Lower lobe of right lung (tissue), 2 donors: Measurements from ENCODE around the gene PAX9. TPM values are rescaled to one million over a fixed set of nuclear protein-coding genes. Genes with fewer than 3 reads are reported as not detected.
A peak's percentile ranks its signal among the peaks of the same experiment; 100 is the strongest.

Experiments used
- ATAC-seq, 2 donors: fragments of 200-7000 bp; cut with Tn5 transposase; one replicate each; pipeline ENCODE4 v1.9.1; 2020 to 2022; ENCODE audit warnings: mild to moderate bottlenecking in 2 of 2, moderate library complexity in 2 of 2
- DNase-seq: peaks from one replicate; pipeline ENCODE4 v3.0.0-alpha.2; 2020
- H3K27ac ChIP-seq: fragments of 200-600 bp; one replicate; pipeline ENCODE4 v1.8.0; 2022
- H3K27me3 ChIP-seq: fragments of 200-600 bp; one replicate; pipeline ENCODE4 v1.8.0; 2022; ENCODE audit warnings: low read depth
- H3K36me3 ChIP-seq: fragments of 200-600 bp; one replicate; pipeline ENCODE4 v1.8.0; 2022; ENCODE audit warnings: mild to moderate bottlenecking
- H3K4me1 ChIP-seq: fragments of 200-600 bp; one replicate; pipeline ENCODE4 v1.8.0; 2022
- H3K4me3 ChIP-seq: fragments of 200-600 bp; one replicate; pipeline ENCODE4 v1.8.0; 2022; ENCODE audit warnings: mild to moderate bottlenecking
- H3K9me3 ChIP-seq: fragments of 200-600 bp; one replicate; pipeline ENCODE4 v1.8.0; 2022
- intact Hi-C: fragments of 100-400 bp; cut with DNase I; formaldehyde crosslinking; loops from one replicate; pipeline ENCODE4 v1.11.0; 2022
- total RNA-seq: library from RNA; stranded (reverse); fragmentation: NEBNext Ultra II Directional; extraction: Animal tissue kit (Norgen Biotek cat#: 25700); gene quantifications from one replicate; pipeline ENCODE4 v1.2.1, GENCODE V29; 2021
- TF ChIP-seq, protein P1 (sequence below): fragments of 200-600 bp; IDR thresholded peaks from one replicate; pipeline ENCODE4 v1.8.0; 2022; ENCODE audit warnings: antibody characterized with exemption, mild to moderate bottlenecking
- donor health status: DM: no; HTN: yes; CAD: no; lungs with severe emphysema.

Gene PAX9
- total RNA-seq, 1 donor from 2014 or later, result 1.0 TPM

DNA sequence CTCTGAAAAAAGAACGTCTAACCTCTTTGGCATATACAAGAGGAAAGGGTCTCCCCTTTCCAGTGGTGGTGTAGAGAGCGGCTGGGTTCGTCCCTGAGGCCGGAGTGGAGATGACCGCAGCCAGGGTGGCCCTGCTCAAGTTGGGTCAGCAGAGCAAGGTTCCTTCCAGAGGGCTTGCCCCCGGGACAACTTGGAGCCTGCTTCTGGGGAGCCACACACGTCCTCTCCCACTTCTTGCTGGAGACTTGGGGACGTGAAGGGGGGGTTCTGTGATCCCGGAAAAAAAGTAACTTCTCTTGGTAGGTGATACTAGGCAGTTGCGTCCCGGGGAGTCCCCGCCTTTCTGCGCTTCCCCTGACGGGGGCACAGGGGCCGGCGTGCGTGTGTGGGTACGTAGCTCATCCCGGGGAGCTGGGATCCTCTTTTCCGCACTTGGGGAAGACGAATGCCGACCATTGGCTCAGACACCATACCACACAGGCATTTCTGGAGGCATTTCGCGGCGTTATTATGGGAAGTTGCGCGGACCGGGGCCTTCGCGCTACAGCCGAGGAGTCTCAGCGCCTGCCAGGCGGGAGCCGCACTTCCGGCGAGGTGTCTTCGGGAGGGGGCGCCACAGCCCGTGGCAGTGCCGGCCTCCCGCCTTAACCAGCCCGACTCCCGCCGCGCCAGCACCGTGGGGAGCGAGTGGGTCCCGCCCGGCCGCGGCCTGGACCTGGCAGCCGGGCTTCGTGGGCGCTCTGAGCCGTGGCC lies 14.8 kb upstream of the PAX9 start:
- TF ChIP-seq, protein P1, sequence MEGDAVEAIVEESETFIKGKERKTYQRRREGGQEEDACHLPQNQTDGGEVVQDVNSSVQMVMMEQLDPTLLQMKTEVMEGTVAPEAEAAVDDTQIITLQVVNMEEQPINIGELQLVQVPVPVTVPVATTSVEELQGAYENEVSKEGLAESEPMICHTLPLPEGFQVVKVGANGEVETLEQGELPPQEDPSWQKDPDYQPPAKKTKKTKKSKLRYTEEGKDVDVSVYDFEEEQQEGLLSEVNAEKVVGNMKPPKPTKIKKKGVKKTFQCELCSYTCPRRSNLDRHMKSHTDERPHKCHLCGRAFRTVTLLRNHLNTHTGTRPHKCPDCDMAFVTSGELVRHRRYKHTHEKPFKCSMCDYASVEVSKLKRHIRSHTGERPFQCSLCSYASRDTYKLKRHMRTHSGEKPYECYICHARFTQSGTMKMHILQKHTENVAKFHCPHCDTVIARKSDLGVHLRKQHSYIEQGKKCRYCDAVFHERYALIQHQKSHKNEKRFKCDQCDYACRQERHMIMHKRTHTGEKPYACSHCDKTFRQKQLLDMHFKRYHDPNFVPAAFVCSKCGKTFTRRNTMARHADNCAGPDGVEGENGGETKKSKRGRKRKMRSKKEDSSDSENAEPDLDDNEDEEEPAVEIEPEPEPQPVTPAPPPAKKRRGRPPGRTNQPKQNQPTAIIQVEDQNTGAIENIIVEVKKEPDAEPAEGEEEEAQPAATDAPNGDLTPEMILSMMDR, result no peak
- peaks cover 76% of the 10 kb centered on the region for H3K27me3 ChIP-seq
- ATAC-seq (peak; percentile 72 to 73), DNase-seq (no peak)
- H3K9me3 ChIP-seq, result no peaks in the 10 kb centered on the region
- no peak overlapping the region for H3K27ac ChIP-seq
- intact Hi-C loops, result no loop called here
- peak overlapping the region; percentile 44 for H3K4me3 ChIP-seq
- peaks cover 11% of the 10 kb centered on the region for H3K4me1 ChIP-seq
- no peaks in the 10 kb centered on the region for H3K36me3 ChIP-seq

DNA sequence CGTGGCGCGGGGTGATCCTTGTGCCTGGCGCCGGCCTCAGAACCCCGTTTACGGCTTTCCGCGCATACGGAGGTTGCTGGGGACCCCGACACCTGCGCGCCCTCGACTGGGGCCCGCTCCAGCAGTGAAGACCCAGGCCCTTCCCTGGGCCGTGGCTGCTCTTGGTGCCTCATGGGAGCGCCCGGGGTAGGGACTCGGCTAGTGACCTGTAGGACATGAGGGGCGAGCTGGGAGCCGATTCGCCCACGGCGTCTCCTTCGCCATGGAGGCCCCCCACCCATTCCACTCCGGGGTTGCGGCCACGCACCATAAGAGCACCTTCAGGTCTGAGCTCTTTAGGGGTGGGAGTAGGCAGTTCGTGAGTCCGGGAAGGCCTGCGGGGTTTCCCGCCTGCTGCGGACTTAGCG lies 14.2 kb upstream of the PAX9 start:
- no peaks in the 10 kb centered on the region for H3K36me3 ChIP-seq
- H3K4me1 ChIP-seq, result peaks cover 11% of the 10 kb centered on the region
- ATAC-seq, result peak; percentile 30 to 38
- H3K27me3 ChIP-seq, result peaks cover 81% of the 10 kb centered on the region
- H3K9me3 ChIP-seq, result no peaks in the 10 kb centered on the region
- DNase-seq, result no peak
- H3K27ac ChIP-seq, result no peak overlapping the region
- peak overlapping the region; percentile 44 for H3K4me3 ChIP-seq
- TF ChIP-seq, protein P1, result no peak
- intact Hi-C loops, result no loop called here

DNA sequence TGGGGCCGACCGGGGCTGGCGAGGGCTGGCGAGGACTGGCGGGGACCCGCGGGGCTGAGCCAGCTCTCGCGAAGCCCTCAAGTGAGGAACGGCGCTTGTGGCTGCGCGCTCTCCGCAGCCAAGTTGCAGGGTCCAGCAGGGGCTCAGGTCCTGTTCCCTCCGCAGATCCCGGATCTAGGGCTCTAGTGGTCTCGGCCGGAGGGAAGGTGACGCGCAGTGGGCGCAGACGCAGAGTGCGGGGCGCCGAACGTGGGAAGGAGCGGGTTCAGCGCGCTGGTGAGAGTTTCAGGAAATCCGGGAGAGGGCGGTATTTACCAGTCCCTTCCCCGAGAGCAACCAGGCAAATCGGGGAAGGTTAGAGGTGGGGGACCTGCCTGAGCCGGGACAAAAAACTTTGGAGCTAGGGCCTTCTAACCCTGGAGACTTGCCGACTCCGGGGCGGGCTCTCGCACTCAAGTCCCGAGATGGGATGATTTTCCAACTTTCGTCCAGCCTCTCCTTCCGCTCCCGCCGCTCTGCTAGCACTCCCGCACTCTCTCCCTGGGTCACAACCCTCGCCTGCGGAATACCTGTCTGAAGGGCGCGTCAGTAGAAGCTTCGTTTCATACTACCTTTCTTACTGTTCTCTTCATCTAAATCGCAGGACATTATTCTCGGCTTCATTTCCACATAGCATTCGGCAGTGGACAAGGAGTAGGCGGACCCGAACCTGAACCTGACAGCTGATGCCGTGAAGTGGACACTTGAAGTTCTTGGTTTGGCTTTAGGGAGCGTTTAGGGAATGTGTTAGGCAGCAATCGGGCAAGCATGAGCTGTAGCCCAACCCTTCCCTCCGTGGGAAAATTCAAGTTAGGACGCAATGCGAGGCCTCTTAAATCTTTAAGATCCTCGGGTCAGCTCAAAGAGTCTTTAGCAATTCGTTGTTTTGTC lies 13.6 kb upstream of the PAX9 start:
- peak overlapping the region; percentile 44 for H3K4me3 ChIP-seq
- peak; percentile 87 to 91 for ATAC-seq
- H3K9me3 ChIP-seq, result no peaks in the 10 kb centered on the region
- H3K27ac ChIP-seq, result no peak overlapping the region
- peaks cover 81% of the 10 kb centered on the region for H3K27me3 ChIP-seq
- H3K36me3 ChIP-seq, result no peaks in the 10 kb centered on the region
- H3K4me1 ChIP-seq, result peaks cover 11% of the 10 kb centered on the region
- TF ChIP-seq, protein P1, result peak; percentile 36
- DNase-seq, result no peak
- intact Hi-C loops, result no loop called here

DNA sequence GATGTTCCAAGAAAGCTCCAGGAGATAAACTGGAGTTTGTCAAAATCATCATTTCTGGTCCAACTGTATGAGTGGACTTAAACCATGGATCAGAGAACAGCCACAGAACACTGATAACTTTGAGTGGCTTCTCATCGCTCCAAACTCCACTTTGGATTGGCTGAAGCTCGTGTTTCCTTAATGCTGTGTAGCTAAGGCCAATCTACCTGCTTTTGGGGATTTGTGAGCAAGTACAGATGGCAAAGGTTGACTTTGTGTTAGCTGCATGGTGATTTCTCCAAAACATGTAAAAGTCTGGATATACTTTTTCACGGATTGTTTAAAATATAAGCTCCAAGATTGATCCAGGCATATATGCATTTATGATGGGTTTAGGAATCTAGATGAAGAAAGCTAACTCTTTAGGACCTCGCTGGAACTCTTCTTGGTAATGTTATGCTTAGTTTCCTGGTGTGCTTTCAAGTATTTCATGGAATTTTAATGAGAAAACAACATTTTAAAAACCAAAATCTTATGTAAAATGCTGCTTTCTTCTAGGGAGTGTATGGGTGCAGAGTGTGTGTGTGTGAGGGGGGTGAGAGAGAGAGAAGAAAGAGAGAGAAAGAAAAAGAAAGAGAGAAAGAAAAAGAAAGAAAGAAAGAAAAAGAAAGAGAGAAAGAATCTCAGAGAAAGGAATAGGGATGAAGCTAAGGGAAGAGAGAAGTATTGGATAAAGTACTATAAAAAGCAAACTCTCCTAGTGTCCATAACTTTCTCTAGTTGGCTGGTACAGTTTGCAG lies 11.6 kb upstream of the PAX9 start:
- Histone ChIP-seq H3K4me1 (peaks cover 11% of the 10 kb centered on the region), H3K27ac (no peak overlapping the region), H3K27me3 (peaks cover 98% of the 10 kb centered on the region), H3K9me3 (no peaks in the 10 kb centered on the region), H3K36me3 (no peaks in the 10 kb centered on the region), H3K4me3 (no peak overlapping the region)
- DNase-seq (no peak), ATAC-seq (no peak)
- TF ChIP-seq, protein P1, result no peak
- intact Hi-C loops, result no loop called here

DNA sequence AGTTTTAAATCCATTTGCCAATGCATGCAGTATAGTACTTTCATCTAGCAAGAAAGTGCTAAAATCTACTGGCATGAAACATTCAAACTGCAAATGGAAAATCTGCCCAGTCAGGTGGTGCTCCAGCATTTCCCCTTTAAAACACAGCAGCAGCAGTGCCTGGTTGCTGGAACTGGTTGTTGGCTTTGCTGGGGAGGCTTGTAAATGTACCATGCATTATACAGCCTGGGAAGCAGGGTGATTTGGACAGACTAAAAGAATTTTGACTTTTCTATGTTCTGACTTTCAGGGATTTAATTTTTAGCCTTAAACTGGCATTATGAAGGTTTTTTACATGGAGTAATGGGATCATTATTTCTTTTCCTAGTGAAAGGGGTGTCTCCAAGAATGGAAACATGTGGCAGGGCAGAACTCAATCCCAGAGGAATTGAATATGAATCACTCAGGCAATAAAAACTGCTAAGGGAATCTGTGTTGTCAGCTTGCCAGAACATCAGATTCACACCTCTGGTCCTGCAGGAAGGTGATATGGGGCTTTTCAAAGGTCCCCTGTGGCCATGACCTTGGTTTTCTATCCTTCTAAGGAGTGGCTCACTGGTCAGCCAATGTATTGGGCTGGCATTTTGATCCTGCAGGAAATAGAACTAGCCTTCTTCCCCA lies 9.0 kb upstream of the PAX9 start:
- intact Hi-C loops, result no loop called here
- no peak overlapping the region for H3K4me3 ChIP-seq
- no peak overlapping the region for H3K27ac ChIP-seq
- no peak for DNase-seq
- H3K36me3 ChIP-seq, result no peaks in the 10 kb centered on the region
- peaks cover 19% of the 10 kb centered on the region for H3K4me1 ChIP-seq
- no peaks in the 10 kb centered on the region for H3K9me3 ChIP-seq
- TF ChIP-seq, protein P1, result no peak
- H3K27me3 ChIP-seq, result peaks cover 100% of the 10 kb centered on the region
- ATAC-seq, result no peak
